AG09309 (cell line): Measurements from ENCODE around the gene C12orf56.

Source experiments
- DNase-seq: peaks from one replicate; pipeline ENCODE4 v3.0.0-alpha.2; 2010; ENCODE audit warnings: low read depth
- H3K4me3 ChIP-seq: 2 replicates; pipeline ENCODE4 v1.5.1; 2011; ENCODE audit warnings: mild to moderate bottlenecking, low read depth, low read length, moderate library complexity; ENCODE audit not compliant: control insufficient read depth
- CTCF ChIP-seq: IDR thresholded peaks from 2 replicates; pipeline ENCODE4 v1.5.1; 2011; ENCODE audit warnings: mild to moderate bottlenecking, low read depth, low read length, inconsistent platforms; ENCODE audit not compliant: insufficient read depth, control insufficient read depth; ENCODE audit errors: missing control alignments

C12orf56 gene

GRCh38 chr12:64229240-64229639 lies 161.3 kb downstream of the C12orf56 start:
- DNase-seq: no peak
- H3K4me3 ChIP-seq: no peak overlapping the region
- no peak for TF ChIP-seq CTCF

GRCh38 chr12:64225626-64226025 lies 164.9 kb downstream of the C12orf56 start:
- DNase-seq: no peak
- H3K4me3 ChIP-seq: no peak overlapping the region
- TF ChIP-seq CTCF: no peak

GRCh38 chr12:64222009-64222765 lies 168.4 kb downstream of the C12orf56 start, which contains the start of gene KICS2:
Gene KICS2 (minus strand): TSS chr12:64222296. CDS start chr12:64222237, 59 bp downstream.
- peak within 1 kb of the TSS; percentile 90 for H3K4me3 ChIP-seq
- DNase-seq: peak; percentile 62
- TF ChIP-seq CTCF: no peak

- H3K4me3 ChIP-seq: peak overlapping the region; percentile 90
- TF ChIP-seq CTCF: no peak
- DNase-seq: no peak
Observed at GRCh38 chr12:64221651-64222008, 168.9 kb downstream of the C12orf56 start.

- H3K4me3 ChIP-seq: no peak overlapping the region
- no peak for TF ChIP-seq CTCF
- DNase-seq: no peak
Observed at GRCh38 chr12:64220046-64220445, 170.5 kb downstream of the C12orf56 start.

- DNase-seq: no peak
- H3K4me3 ChIP-seq: no peak overlapping the region
- no peak for TF ChIP-seq CTCF
Observed at GRCh38 chr12:64219145-64219544, 171.4 kb downstream of the C12orf56 start.
